GM12892 (cell line): ENCODE data around the gene NUCB1.

ENCODE experiments used
- POLR2A ChIP-seq: IDR thresholded peaks from 2 replicates; pipeline ENCODE4 v1.6.1; 2011; ENCODE audit warnings: low read depth, low read length, control low read depth
- POLR2AphosphoS5 ChIP-seq: IDR thresholded peaks from 2 replicates; pipeline ENCODE4 v1.6.1; 2011; ENCODE audit warnings: low read depth, low read length, control low read depth
- TAF1 ChIP-seq: IDR thresholded peaks from 2 replicates; pipeline ENCODE4 v1.6.1; 2011; ENCODE audit warnings: low read depth, mild to moderate bottlenecking, control low read depth, low read length, borderline replicate concordance

GRCh38 chr19:48947258-48947542 is 47.1 kb downstream of the NUCB1 start:
- TF ChIP-seq POLR2A = no peak
- no peak for TF ChIP-seq POLR2AphosphoS5
- no peak for TF ChIP-seq TAF1
